ENCODE results near the gene HBD.

Gene HBD

GRCh38 chr11:5242208-5242607 lies 7.9 kb upstream of the HBD start:
- Histone ChIP-seq H3K27me3 (ENCODE audit: control insufficient read depth in 3 of 3, insufficient read depth in 3 of 3, low read depth in 1 of 3, low read length in 3 of 3) (no peaks in the 10 kb centered on the region), H2BK12ac (ENCODE audit: low read length) (no peak overlapping the region), H3K14ac (ENCODE audit: low read length) (no peak overlapping the region), H3K18ac (ENCODE audit: low read length) (no peak overlapping the region), H4K91ac (ENCODE audit: low read depth, low read length, poor library complexity) (no peak overlapping the region), H3K23ac (ENCODE audit: low read depth, low read length, poor library complexity) (no peak overlapping the region), H3K4me1 (ENCODE audit: control insufficient read depth in 2 of 2, insufficient read depth in 1 of 2, low read depth in 1 of 2, low read length in 2 of 2) (no peaks in the 10 kb centered on the region), H3K36me3 (replicated peaks in 1 of 2; ENCODE audit: control insufficient read depth in 2 of 2, insufficient read depth in 2 of 2, low read length in 2 of 2) (no peaks in the 10 kb centered on the region), H2AK5ac (ENCODE audit: low read depth, low read length) (no peak overlapping the region), H2BK15ac (ENCODE audit: low read length) (no peak overlapping the region), H3K4ac (ENCODE audit: low read length) (no peak overlapping the region), H3K79me1 (ENCODE audit: low read depth, low read length) (no peaks in the 10 kb centered on the region), H3K9ac (ENCODE audit: low read depth, low read length, poor library complexity) (no peak overlapping the region), H2BK120ac (ENCODE audit: low read depth, low read length) (no peak overlapping the region), H3K9me3 (replicated peaks in 1 of 2; ENCODE audit: control insufficient read depth in 2 of 2, insufficient read depth in 1 of 2, low read depth in 1 of 2, low read length in 2 of 2) (no peaks in the 10 kb centered on the region), H2AFZ (ENCODE audit: low read length) (no peak overlapping the region), H3K27ac (replicated peaks; ENCODE audit: low read length) (no peak overlapping the region), H2BK5ac (ENCODE audit: low read length) (no peak overlapping the region), H4K8ac (ENCODE audit: low read depth, low read length) (no peak overlapping the region), H3K4me3 (ENCODE audit: low read length in 2 of 2) (no peak overlapping the region), H3K4me2 (ENCODE audit: insufficient read depth, low read length, poor library complexity, severe bottlenecking) (no peak overlapping the region)
- no CpG with 5 or more reads among the region's 2 CpGs for WGBS, 2 donors (ENCODE audit: extremely low coverage in 2 of 2, insufficient read length in 2 of 2, insufficient replicate concordance in 1 of 2)
- no peak for DNase-seq (ENCODE audit: low spot score)

DNA sequence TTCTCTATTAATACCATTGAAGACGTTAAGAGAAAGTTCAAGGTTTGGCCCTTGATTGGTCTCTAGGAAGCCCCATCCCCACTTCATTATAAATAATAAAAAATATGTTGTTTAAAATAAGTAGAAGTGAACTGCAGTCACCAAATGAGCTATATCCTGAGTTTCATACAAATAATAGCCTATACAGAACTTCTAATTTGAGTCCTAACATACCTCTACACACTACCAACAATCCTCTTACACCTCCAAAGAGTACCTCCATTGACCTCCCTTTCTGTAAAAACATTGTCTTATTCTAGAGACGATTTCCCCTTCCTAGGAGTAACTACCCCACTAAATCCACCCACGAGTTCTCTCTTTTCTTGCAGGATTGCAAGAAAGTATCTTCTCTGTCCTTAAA lies 7.2 kb upstream of the HBD start:
- no peak overlapping the region for H4K8ac ChIP-seq (ENCODE audit: low read depth, low read length)
- no peaks in the 10 kb centered on the region for H3K36me3 ChIP-seq (replicated peaks in 1 of 2; ENCODE audit: control insufficient read depth in 2 of 2, insufficient read depth in 2 of 2, low read length in 2 of 2)
- H3K4me3 ChIP-seq (ENCODE audit: low read length in 2 of 2): no peak overlapping the region
- DNase-seq (ENCODE audit: low spot score): no peak
- no peak overlapping the region for H3K4me2 ChIP-seq (ENCODE audit: insufficient read depth, low read length, poor library complexity, severe bottlenecking)
- no peak overlapping the region for H4K91ac ChIP-seq (ENCODE audit: low read depth, low read length, poor library complexity)
- no peak overlapping the region for H2AFZ ChIP-seq (ENCODE audit: low read length)
- no peak overlapping the region for H3K18ac ChIP-seq (ENCODE audit: low read length)
- WGBS, 2 donors (ENCODE audit: extremely low coverage in 2 of 2, insufficient read length in 2 of 2, insufficient replicate concordance in 1 of 2): no CpG with 5 or more reads among the region's 3 CpGs
- no peaks in the 10 kb centered on the region for H3K4me1 ChIP-seq (ENCODE audit: control insufficient read depth in 2 of 2, insufficient read depth in 1 of 2, low read depth in 1 of 2, low read length in 2 of 2)
- H3K9ac ChIP-seq (ENCODE audit: low read depth, low read length, poor library complexity): no peak overlapping the region
- H2BK120ac ChIP-seq (ENCODE audit: low read depth, low read length): no peak overlapping the region
- no peaks in the 10 kb centered on the region for H3K27me3 ChIP-seq (ENCODE audit: control insufficient read depth in 3 of 3, insufficient read depth in 3 of 3, low read depth in 1 of 3, low read length in 3 of 3)
- H2BK12ac ChIP-seq (ENCODE audit: low read length): no peak overlapping the region
- no peak overlapping the region for H2BK5ac ChIP-seq (ENCODE audit: low read length)
- no peak overlapping the region for H3K27ac ChIP-seq (replicated peaks; ENCODE audit: low read length)
- no peaks in the 10 kb centered on the region for H3K79me1 ChIP-seq (ENCODE audit: low read depth, low read length)
- H2AK5ac ChIP-seq (ENCODE audit: low read depth, low read length): no peak overlapping the region
- no peaks in the 10 kb centered on the region for H3K9me3 ChIP-seq (replicated peaks in 1 of 2; ENCODE audit: control insufficient read depth in 2 of 2, insufficient read depth in 1 of 2, low read depth in 1 of 2, low read length in 2 of 2)
- no peak overlapping the region for H3K4ac ChIP-seq (ENCODE audit: low read length)
- H3K14ac ChIP-seq (ENCODE audit: low read length): no peak overlapping the region
- no peak overlapping the region for H3K23ac ChIP-seq (ENCODE audit: low read depth, low read length, poor library complexity)
- no peak overlapping the region for H2BK15ac ChIP-seq (ENCODE audit: low read length)

- H3K18ac ChIP-seq (ENCODE audit: low read length): no peak overlapping the region
- no peak overlapping the region for H3K4me3 ChIP-seq (ENCODE audit: low read length in 2 of 2)
- no peaks in the 10 kb centered on the region for H3K36me3 ChIP-seq (replicated peaks in 1 of 2; ENCODE audit: control insufficient read depth in 2 of 2, insufficient read depth in 2 of 2, low read length in 2 of 2)
- no peak overlapping the region for H4K91ac ChIP-seq (ENCODE audit: low read depth, low read length, poor library complexity)
- no peak overlapping the region for H2AFZ ChIP-seq (ENCODE audit: low read length)
- no peak overlapping the region for H3K4ac ChIP-seq (ENCODE audit: low read length)
- H3K23ac ChIP-seq (ENCODE audit: low read depth, low read length, poor library complexity): no peak overlapping the region
- H3K27me3 ChIP-seq (ENCODE audit: control insufficient read depth in 3 of 3, insufficient read depth in 3 of 3, low read depth in 1 of 3, low read length in 3 of 3): no peaks in the 10 kb centered on the region
- no CpG with 5 or more reads among the region's 2 CpGs for WGBS, 2 donors (ENCODE audit: extremely low coverage in 2 of 2, insufficient read length in 2 of 2, insufficient replicate concordance in 1 of 2)
- H3K4me2 ChIP-seq (ENCODE audit: insufficient read depth, low read length, poor library complexity, severe bottlenecking): no peak overlapping the region
- H2BK15ac ChIP-seq (ENCODE audit: low read length): no peak overlapping the region
- no peak overlapping the region for H3K27ac ChIP-seq (replicated peaks; ENCODE audit: low read length)
- no peak for DNase-seq (ENCODE audit: low spot score)
- no peaks in the 10 kb centered on the region for H3K4me1 ChIP-seq (ENCODE audit: control insufficient read depth in 2 of 2, insufficient read depth in 1 of 2, low read depth in 1 of 2, low read length in 2 of 2)
- no peak overlapping the region for H2BK12ac ChIP-seq (ENCODE audit: low read length)
- no peak overlapping the region for H2BK120ac ChIP-seq (ENCODE audit: low read depth, low read length)
- H3K14ac ChIP-seq (ENCODE audit: low read length): no peak overlapping the region
- no peak overlapping the region for H4K8ac ChIP-seq (ENCODE audit: low read depth, low read length)
- no peak overlapping the region for H2BK5ac ChIP-seq (ENCODE audit: low read length)
- H2AK5ac ChIP-seq (ENCODE audit: low read depth, low read length): no peak overlapping the region
- no peak overlapping the region for H3K9ac ChIP-seq (ENCODE audit: low read depth, low read length, poor library complexity)
- no peaks in the 10 kb centered on the region for H3K9me3 ChIP-seq (replicated peaks in 1 of 2; ENCODE audit: control insufficient read depth in 2 of 2, insufficient read depth in 1 of 2, low read depth in 1 of 2, low read length in 2 of 2)
- H3K79me1 ChIP-seq (ENCODE audit: low read depth, low read length): no peaks in the 10 kb centered on the region
These were observed 6.2 kb upstream of the HBD start for GRCh38 chr11:5240458-5240857.

GRCh38 chr11:5240056-5240455 lies 5.8 kb upstream of the HBD start:
- no peak overlapping the region for H2AFZ ChIP-seq (ENCODE audit: low read length)
- H2AK5ac ChIP-seq (ENCODE audit: low read depth, low read length): no peak overlapping the region
- H3K36me3 ChIP-seq (replicated peaks in 1 of 2; ENCODE audit: control insufficient read depth in 2 of 2, insufficient read depth in 2 of 2, low read length in 2 of 2): no peaks in the 10 kb centered on the region
- H2BK15ac ChIP-seq (ENCODE audit: low read length): no peak overlapping the region
- no peak for DNase-seq (ENCODE audit: low spot score)
- H2BK12ac ChIP-seq (ENCODE audit: low read length): no peak overlapping the region
- no peak overlapping the region for H3K9ac ChIP-seq (ENCODE audit: low read depth, low read length, poor library complexity)
- no CpG with 5 or more reads among the region's 1 CpG for WGBS, 2 donors (ENCODE audit: extremely low coverage in 2 of 2, insufficient read length in 2 of 2, insufficient replicate concordance in 1 of 2)
- no peak overlapping the region for H3K4ac ChIP-seq (ENCODE audit: low read length)
- no peak overlapping the region for H2BK5ac ChIP-seq (ENCODE audit: low read length)
- H3K4me2 ChIP-seq (ENCODE audit: insufficient read depth, low read length, poor library complexity, severe bottlenecking): no peak overlapping the region
- H3K18ac ChIP-seq (ENCODE audit: low read length): no peak overlapping the region
- no peak overlapping the region for H3K4me3 ChIP-seq (ENCODE audit: low read length in 2 of 2)
- H3K23ac ChIP-seq (ENCODE audit: low read depth, low read length, poor library complexity): no peak overlapping the region
- H3K27me3 ChIP-seq (ENCODE audit: control insufficient read depth in 3 of 3, insufficient read depth in 3 of 3, low read depth in 1 of 3, low read length in 3 of 3): no peaks in the 10 kb centered on the region
- H3K14ac ChIP-seq (ENCODE audit: low read length): no peak overlapping the region
- no peak overlapping the region for H3K27ac ChIP-seq (replicated peaks; ENCODE audit: low read length)
- H3K79me1 ChIP-seq (ENCODE audit: low read depth, low read length): no peaks in the 10 kb centered on the region
- no peaks in the 10 kb centered on the region for H3K9me3 ChIP-seq (replicated peaks in 1 of 2; ENCODE audit: control insufficient read depth in 2 of 2, insufficient read depth in 1 of 2, low read depth in 1 of 2, low read length in 2 of 2)
- H4K91ac ChIP-seq (ENCODE audit: low read depth, low read length, poor library complexity): no peak overlapping the region
- no peak overlapping the region for H4K8ac ChIP-seq (ENCODE audit: low read depth, low read length)
- H3K4me1 ChIP-seq (ENCODE audit: control insufficient read depth in 2 of 2, insufficient read depth in 1 of 2, low read depth in 1 of 2, low read length in 2 of 2): no peaks in the 10 kb centered on the region
- H2BK120ac ChIP-seq (ENCODE audit: low read depth, low read length): no peak overlapping the region
